ENCODE results near the gene GNA15.
"Not testable (repeated sequence)": the region's sequence is repeated elsewhere in the genome, so short reads cannot be mapped to it uniquely, and the experiment has no call there.

The GNA15 gene, protein sequence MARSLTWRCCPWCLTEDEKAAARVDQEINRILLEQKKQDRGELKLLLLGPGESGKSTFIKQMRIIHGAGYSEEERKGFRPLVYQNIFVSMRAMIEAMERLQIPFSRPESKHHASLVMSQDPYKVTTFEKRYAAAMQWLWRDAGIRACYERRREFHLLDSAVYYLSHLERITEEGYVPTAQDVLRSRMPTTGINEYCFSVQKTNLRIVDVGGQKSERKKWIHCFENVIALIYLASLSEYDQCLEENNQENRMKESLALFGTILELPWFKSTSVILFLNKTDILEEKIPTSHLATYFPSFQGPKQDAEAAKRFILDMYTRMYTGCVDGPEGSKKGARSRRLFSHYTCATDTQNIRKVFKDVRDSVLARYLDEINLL

GRCh38 chr19:3135961-3136683, at the start of gene GNA15:
TSS of gene GNA15 (plus strand) at chr19:3136033. CDS start at chr19:3136451, 418 bp downstream.
- DNase-seq (ENCODE audit: low read depth in 1 of 2, low spot score in 1 of 2) = peak in 1 of 2 donors; percentile 19

- no peak for DNase-seq (ENCODE audit: low read depth in 1 of 2, low spot score in 1 of 2)
Measured at GRCh38 chr19:3087769-3088168, 48.1 kb upstream of the GNA15 start.

- DNase-seq (ENCODE audit: low read depth in 1 of 2, low spot score in 1 of 2) = not testable (repeated sequence)
Measured at GRCh38 chr19:3089299-3089855, 46.5 kb upstream of the GNA15 start.

- DNase-seq (ENCODE audit: low read depth in 1 of 2, low spot score in 1 of 2) = no peak
Measured at GRCh38 chr19:3094601-3095440, 41.0 kb upstream of the GNA15 start.

- peak in 1 of 2 donors; percentile 42 for DNase-seq (ENCODE audit: low read depth in 1 of 2, low spot score in 1 of 2)
Measured at GRCh38 chr19:3095441-3096191, 40.2 kb upstream of the GNA15 start.

GRCh38 chr19:3096267-3096901, 39.4 kb upstream of the GNA15 start:
- DNase-seq (ENCODE audit: low read depth in 1 of 2, low spot score in 1 of 2) = no peak

DNA sequence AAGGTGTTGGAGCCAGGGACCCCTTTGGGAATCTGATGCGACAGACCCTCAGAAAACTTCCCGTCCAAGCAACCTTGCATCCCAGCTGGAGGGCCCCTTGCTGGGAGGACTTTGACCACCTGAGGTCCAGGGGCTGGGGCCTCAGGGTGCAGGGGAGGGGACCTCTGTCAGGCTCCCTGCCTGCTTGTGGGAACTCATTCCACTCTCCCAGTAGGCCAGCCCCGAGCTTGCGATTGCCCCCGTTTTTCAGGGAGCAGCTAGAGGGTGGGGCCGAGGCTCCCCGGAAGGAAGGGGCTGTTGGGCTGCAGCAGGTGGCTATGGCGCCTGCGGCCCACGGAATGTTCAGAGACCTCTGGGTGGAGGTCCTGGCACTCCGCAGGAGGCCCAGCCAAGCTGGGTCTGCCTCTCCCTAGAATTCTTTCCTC, 38.9 kb upstream of the GNA15 start:
- no peak for DNase-seq (ENCODE audit: low read depth in 1 of 2, low spot score in 1 of 2)

DNA sequence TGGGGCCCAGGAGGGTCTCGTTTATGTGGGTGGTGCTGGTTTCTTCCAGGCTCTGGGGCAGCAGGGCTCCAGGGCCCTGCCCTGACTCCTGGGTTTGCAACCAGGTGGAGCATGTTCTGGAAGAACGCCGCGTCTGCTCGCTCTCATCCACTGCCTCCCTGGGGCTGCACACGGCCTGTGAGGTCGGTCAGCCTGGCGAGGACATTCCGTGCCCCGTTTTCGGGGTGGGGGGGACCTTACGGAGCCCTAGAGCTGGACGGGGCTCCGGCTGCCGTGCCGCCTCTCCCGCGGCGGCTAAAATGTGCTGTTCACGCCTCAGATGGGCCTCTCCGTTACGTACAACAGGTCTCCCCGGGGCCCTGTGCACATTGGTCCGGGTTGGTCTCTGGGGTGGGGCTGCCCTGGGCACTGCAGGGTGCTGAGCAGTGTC, 38.4 kb upstream of the GNA15 start:
- no peak for DNase-seq (ENCODE audit: low read depth in 1 of 2, low spot score in 1 of 2)

DNA sequence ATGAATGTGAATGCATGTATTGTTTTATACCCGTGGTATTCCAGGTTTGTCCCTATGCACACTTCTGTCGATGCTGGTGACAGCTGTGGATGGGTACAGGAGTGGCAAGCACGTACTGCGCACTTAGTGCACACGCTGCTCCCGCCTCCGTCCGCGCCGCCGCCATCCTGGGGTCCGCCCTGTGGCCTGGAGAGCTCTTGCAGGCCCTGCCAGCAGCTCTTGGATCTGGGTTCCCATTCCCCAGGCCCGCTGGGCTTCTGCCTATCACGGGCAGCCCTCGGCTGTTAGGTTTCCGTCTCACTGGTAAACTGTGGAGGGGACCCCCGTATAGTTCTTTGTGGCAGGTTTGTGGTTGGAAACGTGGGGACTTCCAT, 37.7 kb upstream of the GNA15 start:
- no peak for DNase-seq (ENCODE audit: low read depth in 1 of 2, low spot score in 1 of 2)

GRCh38 chr19:3098515-3099346, 37.1 kb upstream of the GNA15 start:
- DNase-seq (ENCODE audit: low read depth in 1 of 2, low spot score in 1 of 2) = no peak

DNA sequence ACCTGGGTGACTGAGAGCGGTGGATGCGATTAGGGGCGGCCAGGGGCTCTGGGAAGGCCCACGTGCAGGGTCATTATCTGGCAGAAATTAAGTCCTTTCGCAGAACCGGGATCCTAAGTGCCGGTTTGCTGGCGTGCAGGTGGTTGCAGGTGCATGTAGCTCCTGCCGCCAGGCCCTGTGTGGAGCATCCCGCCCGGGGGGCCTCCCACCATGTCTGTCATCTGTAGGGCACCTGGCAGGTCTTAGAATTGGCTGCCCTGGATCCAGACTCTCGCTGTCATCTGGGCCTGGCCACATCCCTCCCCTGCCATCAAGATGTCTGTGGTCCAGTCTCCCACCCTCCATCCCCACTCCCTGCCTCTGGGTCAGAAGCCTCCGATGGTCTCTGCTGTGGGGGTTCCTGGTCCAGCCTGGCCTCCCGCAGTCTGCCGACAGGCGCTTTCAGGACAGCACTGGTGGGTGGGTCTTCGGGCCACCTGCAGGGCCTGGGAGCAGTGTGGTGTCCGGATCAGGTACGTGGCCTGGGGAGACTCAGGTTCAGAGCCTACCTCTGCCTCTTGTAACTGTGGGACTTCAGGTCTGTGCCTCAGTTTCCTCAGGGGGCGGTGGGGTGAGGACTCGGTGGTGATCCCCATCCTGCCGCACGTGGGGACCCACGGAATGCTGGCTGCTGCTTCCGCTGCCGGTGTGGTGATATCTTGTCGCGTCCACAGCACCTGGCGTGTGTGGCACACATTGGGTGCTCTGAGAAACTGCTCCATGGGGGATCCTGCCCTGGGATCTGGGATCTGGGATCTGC, 36.3 kb upstream of the GNA15 start:
- DNase-seq (ENCODE audit: low read depth in 1 of 2, low spot score in 1 of 2) = no peak

- no peak for DNase-seq (ENCODE audit: low read depth in 1 of 2, low spot score in 1 of 2)
Measured at GRCh38 chr19:3100331-3100730, 35.5 kb upstream of the GNA15 start.

- no peak for DNase-seq (ENCODE audit: low read depth in 1 of 2, low spot score in 1 of 2)
Measured at GRCh38 chr19:3100747-3101730, 34.8 kb upstream of the GNA15 start.

GRCh38 chr19:3102239-3103140, 33.3 kb upstream of the GNA15 start:
- DNase-seq (ENCODE audit: low read depth in 1 of 2, low spot score in 1 of 2) = no peak

DNA sequence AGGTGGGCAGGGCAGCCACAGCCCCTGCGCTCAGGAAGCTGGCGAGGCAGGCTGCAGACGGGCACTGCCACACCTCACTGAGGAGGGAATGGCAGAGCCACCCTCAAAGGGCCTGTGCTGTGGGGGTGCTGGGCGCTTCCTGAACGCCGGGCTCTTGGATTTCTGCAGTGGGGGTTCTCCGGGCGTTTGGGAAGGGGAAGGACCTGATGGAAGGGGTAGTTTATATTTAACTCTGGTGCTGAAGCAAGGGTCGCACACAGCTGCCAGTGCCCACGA, 31.2 kb upstream of the GNA15 start:
- DNase-seq (ENCODE audit: low read depth in 1 of 2, low spot score in 1 of 2) = no peak

All from stimulated activated CD4-positive, alpha-beta T cell treated with anti-CD3 and anti-CD28 coated beads, Interleukin-15, amount 100 ng/mL, for 1 hour (primary cell).